Fibroblast of skin of left biceps (primary cell): Measurements from ENCODE around the gene NEIL1.
"Not testable (repeated sequence)": the region's sequence is repeated elsewhere in the genome, so short reads cannot be mapped to it uniquely, and the experiment has no call there.

Source experiments
- DNase-seq, 2 experiments: peaks; one replicate each; pipeline ENCODE4 v3.0.0-alpha.2; 2013; ENCODE audit warnings: low read depth in 2 of 2

Gene NEIL1

GRCh38 chr15:75346796-75347221 is at the start of gene NEIL1:
Gene NEIL1 (plus strand): TSS chr15:75347039. CDS start chr15:75348906, 1,867 bp downstream.
- DNase-seq = no peak

GRCh38 chr15:75298541-75299310 is 48.1 kb upstream of the NEIL1 start:
- not testable (repeated sequence) for DNase-seq

GRCh38 chr15:75299311-75299688 is 47.5 kb upstream of the NEIL1 start:
- not testable (repeated sequence) for DNase-seq

- DNase-seq = not testable (repeated sequence)
Measured at GRCh38 chr15:75300026-75300425, 46.8 kb upstream of the NEIL1 start.

- DNase-seq = no peak
Measured at GRCh38 chr15:75302318-75302717, 44.5 kb upstream of the NEIL1 start.

GRCh38 chr15:75302753-75303152 is 44.1 kb upstream of the NEIL1 start:
- DNase-seq = not testable (repeated sequence)

- DNase-seq = no peak
Measured at GRCh38 chr15:75306188-75306587, 40.7 kb upstream of the NEIL1 start.

- DNase-seq = no peak
Measured at GRCh38 chr15:75307778-75308390, 39.0 kb upstream of the NEIL1 start.

GRCh38 chr15:75309711-75310110 is 37.1 kb upstream of the NEIL1 start:
- no peak for DNase-seq

GRCh38 chr15:75312548-75312947 is 34.3 kb upstream of the NEIL1 start:
- DNase-seq = not testable (repeated sequence)

- DNase-seq = no peak
Measured at GRCh38 chr15:75313116-75313845, 33.6 kb upstream of the NEIL1 start.

- no peak for DNase-seq
Measured at GRCh38 chr15:75314552-75315290, 32.1 kb upstream of the NEIL1 start.

GRCh38 chr15:75319231-75319897 is 27.5 kb upstream of the NEIL1 start:
- DNase-seq = not testable (repeated sequence)

- no peak for DNase-seq
Measured at GRCh38 chr15:75321711-75322110, 25.1 kb upstream of the NEIL1 start.

- DNase-seq = no peak
Measured at GRCh38 chr15:75325922-75326321, 20.9 kb upstream of the NEIL1 start.

- no peak for DNase-seq
Measured at GRCh38 chr15:75327005-75327404, 19.8 kb upstream of the NEIL1 start.

GRCh38 chr15:75327491-75327890 is 19.3 kb upstream of the NEIL1 start:
- no peak for DNase-seq

- DNase-seq = no peak
Measured at GRCh38 chr15:75328493-75329314, 18.1 kb upstream of the NEIL1 start.

- no peak for DNase-seq
Measured at GRCh38 chr15:75329571-75329970, 17.3 kb upstream of the NEIL1 start.

GRCh38 chr15:75332093-75332492 is 14.7 kb upstream of the NEIL1 start:
- not testable (repeated sequence) for DNase-seq
